H1 (cell line): ENCODE data around the gene UPB1. TPM values are rescaled to one million over a fixed set of nuclear protein-coding genes. Genes with fewer than 3 reads are reported as not detected.

Source experiments
- CREB1 ChIP-seq: IDR thresholded peaks from 2 replicates; pipeline ENCODE4 v1.6.1; 2012; ENCODE audit warnings: inconsistent platforms
- JUND ChIP-seq: IDR thresholded peaks from 2 replicates; pipeline ENCODE4 v1.6.1; 2011; ENCODE audit warnings: mild to moderate bottlenecking, improper control_type of control experiment, low read length
- RBBP5 ChIP-seq: IDR thresholded peaks from 2 replicates; pipeline ENCODE4 v1.7.1; 2012; ENCODE audit warnings: low read depth, mild to moderate bottlenecking, inconsistent platforms, low read length, moderate library complexity, borderline replicate concordance
- polyA plus RNA-seq, 7 experiments: library from polyadenylated mRNA; depleted of rRNA in 3 of 7; stranded (reverse) in 5 of 7; unstranded in 2 of 7; fragments of >200 nt in 5 of 7; fragments of 200-250 nt in 2 of 7; gene quantifications; 1 replicate in 5 of 7; 2 replicates in 1 of 7; 4 replicates in 1 of 7; pipeline versions ENCODE4 v1.2.1 to v1.2.3, GENCODE V29; 2011 to 2013; ENCODE audit warnings: missing spikeins in 2 of 7, mixed read lengths in 2 of 7
- total RNA-seq: library from RNA; stranded (reverse); fragmentation: NEBNext Ultra II Directional; extraction: Animal tissue kit (Norgen Biotek cat#: 25700); gene quantifications from 2 replicates; pipeline ENCODE4 v1.2.1, GENCODE V29; 2021
- TF ChIP-seq, protein P1 (sequence below): fragments of 300-600 bp; sonication (generic); IDR thresholded peaks from 2 replicates; pipeline ENCODE4 v1.7.1; 2012; ENCODE audit warnings: low read length, moderate library complexity, mild to moderate bottlenecking, inconsistent platforms; ENCODE audit not compliant: insufficient replicate concordance

UPB1 gene
- total and polyA plus RNA-seq, 2 of the 8 experiments (the other 6 are each of a cell fraction or from before 2014, with no cell fraction given) = 0.09 TPM; not detected in 1

DNA sequence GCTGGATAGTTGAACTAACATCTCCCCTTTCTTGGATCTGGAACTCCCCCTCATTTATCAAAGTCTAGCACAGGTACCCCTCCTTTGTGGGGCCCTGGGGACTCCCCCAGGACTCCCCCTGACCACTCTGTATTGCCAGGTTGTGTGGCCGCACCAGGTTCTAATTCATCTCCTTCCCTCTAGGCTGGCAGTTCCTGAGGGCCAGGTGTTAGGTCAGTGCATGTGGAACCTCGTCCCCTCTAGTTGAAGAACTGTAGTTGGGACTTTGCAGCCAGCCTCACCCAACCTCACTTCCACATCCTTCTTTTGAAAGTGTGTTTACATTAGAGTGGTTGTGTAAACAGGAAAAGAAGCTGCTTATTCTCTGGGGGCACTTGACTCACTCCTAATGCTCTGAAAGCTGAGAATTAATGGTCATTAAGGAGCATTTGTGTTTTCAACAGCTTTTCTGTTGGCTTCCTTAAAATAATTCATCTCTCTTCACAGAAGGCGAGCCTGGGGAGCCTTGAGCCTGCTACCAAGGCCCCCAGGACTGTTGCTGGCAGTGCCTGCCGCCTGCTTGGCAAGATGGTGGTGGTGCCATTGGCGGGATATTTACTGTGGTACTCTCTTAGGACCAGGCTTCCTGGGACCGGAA, 11.8 kb downstream of the UPB1 start (continued):
- TF ChIP-seq, protein P1, sequence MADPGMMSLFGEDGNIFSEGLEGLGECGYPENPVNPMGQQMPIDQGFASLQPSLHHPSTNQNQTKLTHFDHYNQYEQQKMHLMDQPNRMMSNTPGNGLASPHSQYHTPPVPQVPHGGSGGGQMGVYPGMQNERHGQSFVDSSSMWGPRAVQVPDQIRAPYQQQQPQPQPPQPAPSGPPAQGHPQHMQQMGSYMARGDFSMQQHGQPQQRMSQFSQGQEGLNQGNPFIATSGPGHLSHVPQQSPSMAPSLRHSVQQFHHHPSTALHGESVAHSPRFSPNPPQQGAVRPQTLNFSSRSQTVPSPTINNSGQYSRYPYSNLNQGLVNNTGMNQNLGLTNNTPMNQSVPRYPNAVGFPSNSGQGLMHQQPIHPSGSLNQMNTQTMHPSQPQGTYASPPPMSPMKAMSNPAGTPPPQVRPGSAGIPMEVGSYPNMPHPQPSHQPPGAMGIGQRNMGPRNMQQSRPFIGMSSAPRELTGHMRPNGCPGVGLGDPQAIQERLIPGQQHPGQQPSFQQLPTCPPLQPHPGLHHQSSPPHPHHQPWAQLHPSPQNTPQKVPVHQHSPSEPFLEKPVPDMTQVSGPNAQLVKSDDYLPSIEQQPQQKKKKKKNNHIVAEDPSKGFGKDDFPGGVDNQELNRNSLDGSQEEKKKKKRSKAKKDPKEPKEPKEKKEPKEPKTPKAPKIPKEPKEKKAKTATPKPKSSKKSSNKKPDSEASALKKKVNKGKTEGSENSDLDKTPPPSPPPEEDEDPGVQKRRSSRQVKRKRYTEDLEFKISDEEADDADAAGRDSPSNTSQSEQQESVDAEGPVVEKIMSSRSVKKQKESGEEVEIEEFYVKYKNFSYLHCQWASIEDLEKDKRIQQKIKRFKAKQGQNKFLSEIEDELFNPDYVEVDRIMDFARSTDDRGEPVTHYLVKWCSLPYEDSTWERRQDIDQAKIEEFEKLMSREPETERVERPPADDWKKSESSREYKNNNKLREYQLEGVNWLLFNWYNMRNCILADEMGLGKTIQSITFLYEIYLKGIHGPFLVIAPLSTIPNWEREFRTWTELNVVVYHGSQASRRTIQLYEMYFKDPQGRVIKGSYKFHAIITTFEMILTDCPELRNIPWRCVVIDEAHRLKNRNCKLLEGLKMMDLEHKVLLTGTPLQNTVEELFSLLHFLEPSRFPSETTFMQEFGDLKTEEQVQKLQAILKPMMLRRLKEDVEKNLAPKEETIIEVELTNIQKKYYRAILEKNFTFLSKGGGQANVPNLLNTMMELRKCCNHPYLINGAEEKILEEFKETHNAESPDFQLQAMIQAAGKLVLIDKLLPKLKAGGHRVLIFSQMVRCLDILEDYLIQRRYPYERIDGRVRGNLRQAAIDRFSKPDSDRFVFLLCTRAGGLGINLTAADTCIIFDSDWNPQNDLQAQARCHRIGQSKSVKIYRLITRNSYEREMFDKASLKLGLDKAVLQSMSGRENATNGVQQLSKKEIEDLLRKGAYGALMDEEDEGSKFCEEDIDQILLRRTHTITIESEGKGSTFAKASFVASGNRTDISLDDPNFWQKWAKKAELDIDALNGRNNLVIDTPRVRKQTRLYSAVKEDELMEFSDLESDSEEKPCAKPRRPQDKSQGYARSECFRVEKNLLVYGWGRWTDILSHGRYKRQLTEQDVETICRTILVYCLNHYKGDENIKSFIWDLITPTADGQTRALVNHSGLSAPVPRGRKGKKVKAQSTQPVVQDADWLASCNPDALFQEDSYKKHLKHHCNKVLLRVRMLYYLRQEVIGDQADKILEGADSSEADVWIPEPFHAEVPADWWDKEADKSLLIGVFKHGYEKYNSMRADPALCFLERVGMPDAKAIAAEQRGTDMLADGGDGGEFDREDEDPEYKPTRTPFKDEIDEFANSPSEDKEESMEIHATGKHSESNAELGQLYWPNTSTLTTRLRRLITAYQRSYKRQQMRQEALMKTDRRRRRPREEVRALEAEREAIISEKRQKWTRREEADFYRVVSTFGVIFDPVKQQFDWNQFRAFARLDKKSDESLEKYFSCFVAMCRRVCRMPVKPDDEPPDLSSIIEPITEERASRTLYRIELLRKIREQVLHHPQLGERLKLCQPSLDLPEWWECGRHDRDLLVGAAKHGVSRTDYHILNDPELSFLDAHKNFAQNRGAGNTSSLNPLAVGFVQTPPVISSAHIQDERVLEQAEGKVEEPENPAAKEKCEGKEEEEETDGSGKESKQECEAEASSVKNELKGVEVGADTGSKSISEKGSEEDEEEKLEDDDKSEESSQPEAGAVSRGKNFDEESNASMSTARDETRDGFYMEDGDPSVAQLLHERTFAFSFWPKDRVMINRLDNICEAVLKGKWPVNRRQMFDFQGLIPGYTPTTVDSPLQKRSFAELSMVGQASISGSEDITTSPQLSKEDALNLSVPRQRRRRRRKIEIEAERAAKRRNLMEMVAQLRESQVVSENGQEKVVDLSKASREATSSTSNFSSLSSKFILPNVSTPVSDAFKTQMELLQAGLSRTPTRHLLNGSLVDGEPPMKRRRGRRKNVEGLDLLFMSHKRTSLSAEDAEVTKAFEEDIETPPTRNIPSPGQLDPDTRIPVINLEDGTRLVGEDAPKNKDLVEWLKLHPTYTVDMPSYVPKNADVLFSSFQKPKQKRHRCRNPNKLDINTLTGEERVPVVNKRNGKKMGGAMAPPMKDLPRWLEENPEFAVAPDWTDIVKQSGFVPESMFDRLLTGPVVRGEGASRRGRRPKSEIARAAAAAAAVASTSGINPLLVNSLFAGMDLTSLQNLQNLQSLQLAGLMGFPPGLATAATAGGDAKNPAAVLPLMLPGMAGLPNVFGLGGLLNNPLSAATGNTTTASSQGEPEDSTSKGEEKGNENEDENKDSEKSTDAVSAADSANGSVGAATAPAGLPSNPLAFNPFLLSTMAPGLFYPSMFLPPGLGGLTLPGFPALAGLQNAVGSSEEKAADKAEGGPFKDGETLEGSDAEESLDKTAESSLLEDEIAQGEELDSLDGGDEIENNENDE = no peak
- TF ChIP-seq JUND (no peak), RBBP5 (no peak), CREB1 (no peak)
